GM19324 (cell line): Measurements from ENCODE around the gene REV1.
"Not testable (repeated sequence)": the region's sequence is repeated elsewhere in the genome, so short reads cannot be mapped to it uniquely, and the experiment has no call there.

ENCODE experiments used
- ATAC-seq: cut with Tn5 transposase; IDR thresholded peaks from one replicate; pipeline ENCODE4 v1.9.1; 2021; ENCODE audit warnings: mild to moderate bottlenecking, moderate library complexity; ENCODE audit not compliant: unreplicated experiment, low FRiP score

Gene REV1

DNA sequence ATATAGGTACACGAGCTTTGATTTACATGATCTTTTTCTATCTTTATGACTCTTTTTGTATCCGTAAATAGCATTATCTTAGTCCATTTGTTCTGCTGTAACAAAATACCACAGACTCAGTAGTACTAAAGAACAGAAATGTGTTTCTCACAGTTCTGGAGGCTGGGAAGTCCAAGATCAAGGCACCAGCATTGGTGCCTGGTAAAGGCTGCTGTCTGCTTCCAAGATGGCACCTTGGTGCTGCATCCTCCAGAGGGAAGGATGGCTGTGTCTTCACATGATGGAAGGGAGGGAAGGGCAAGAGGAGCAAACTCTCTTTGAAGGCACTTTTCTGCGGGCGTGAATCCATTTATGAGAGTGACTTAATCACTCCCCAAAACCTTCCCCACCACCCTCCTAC lies 116.7 kb downstream of the REV1 start:
- ATAC-seq, result no peak

DNA sequence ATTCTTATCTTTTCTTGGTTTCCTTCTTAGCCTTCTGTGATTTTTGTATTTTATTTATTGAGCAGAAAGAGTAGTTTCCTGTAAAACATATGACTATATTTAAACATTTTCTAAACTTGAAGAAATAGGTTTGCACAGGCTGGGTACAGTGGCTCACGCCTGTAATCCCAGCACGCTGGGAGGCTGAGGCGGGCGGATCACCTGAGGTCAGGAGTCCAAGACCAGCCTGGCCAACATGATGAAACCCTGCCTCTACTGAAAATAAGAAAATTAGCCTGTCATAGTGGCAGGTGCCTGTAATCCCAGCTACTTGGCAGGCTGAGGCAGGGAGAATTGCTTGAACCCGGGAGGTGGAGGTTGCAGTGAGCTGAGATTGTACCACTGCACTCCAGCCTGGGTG lies 121.0 kb downstream of the REV1 start:
- not testable (repeated sequence) for ATAC-seq

GRCh38 chr2:99365661-99366060 lies 124.2 kb downstream of the REV1 start:
- no peak for ATAC-seq

DNA sequence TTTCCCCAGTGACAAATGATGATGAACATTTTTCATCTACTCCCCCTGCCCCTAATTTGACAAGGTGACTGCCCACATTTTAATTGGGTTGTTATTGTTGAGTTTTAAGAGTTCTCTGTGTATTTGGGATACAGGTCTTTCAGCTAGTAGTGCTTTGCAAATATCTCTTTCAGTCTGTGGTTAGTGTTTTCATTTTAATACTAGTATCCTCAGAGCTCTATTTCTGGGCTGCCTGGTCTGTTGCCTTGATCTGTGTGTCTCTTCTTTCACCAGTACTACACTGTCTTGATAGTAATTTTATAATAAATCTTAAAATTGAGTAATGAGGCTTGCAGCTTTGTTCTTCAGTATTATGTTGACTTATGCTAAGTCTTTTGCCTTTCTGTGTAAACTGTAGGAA lies 133.0 kb downstream of the REV1 start:
- no peak for ATAC-seq

- ATAC-seq, result not testable (repeated sequence)
Measured at GRCh38 chr2:99354825-99355224, 135.0 kb downstream of the REV1 start.

DNA sequence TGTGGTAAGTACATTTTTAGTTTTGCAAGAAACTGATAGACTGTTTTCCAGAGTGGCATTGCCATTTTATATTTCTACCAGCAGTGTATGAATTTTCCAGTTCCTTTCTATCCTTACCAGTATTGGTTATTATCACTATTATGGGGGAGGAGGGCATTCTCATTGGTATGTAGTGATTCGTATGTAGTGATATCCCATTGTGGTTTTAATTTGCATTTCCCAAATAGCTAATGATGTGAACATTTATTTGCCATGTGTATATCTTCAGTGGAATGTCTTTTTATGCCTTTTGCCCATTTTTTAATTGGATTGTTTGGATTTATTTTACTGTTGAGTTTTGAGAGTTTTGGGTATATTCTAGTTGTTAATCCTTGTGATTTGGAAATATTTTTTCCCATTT lies 135.7 kb downstream of the REV1 start:
- no peak for ATAC-seq
